Nephron (organoid): ENCODE measurements around the gene SRP14.
A peak's percentile ranks its signal among the peaks of the same experiment; 100 is the strongest.
"Not testable (repeated sequence)": the region's sequence is repeated elsewhere in the genome, so short reads cannot be mapped to it uniquely, and the experiment has no call there.

ENCODE experiments used
- H3K27ac Mint-ChIP-seq, 3 experiments: 2 replicates each; pipeline ENCODE4 v1.8.0; 2020; ENCODE audit warnings: mixed read lengths in 3 of 3, mild to moderate bottlenecking in 2 of 3, moderate library complexity in 1 of 3
- H3K27me3 Mint-ChIP-seq: 2 replicates; pipeline ENCODE4 v1.8.0; 2021; ENCODE audit warnings: low read depth, mild to moderate bottlenecking, moderate library complexity, mixed read lengths
- H3K36me3 Mint-ChIP-seq: 2 replicates; pipeline ENCODE4 v1.8.0; 2020; ENCODE audit warnings: low read depth, mixed read lengths
- H3K4me1 Mint-ChIP-seq: 2 replicates; pipeline ENCODE4 v1.8.0; 2020; ENCODE audit warnings: mixed read lengths
- H3K4me3 Mint-ChIP-seq, 3 experiments: 2 replicates each; pipeline ENCODE4 v1.8.0; 2020; ENCODE audit warnings: mild to moderate bottlenecking in 3 of 3, mixed read lengths in 3 of 3, moderate library complexity in 2 of 3
- H3K9me3 Mint-ChIP-seq: 2 replicates; pipeline ENCODE4 v1.8.0; 2020; ENCODE audit warnings: mixed read lengths
- CTCF ChIP-seq, 3 experiments: fragments of 200-600 bp; sonication (generic); IDR thresholded peaks; one replicate each; pipeline ENCODE4 v1.5.0; 2021; ENCODE audit warnings: antibody characterized with exemption in 3 of 3; ENCODE audit not compliant: unreplicated experiment in 3 of 3

SRP14 gene

GRCh38 chr15:40075298-40076044 lies 36.5 kb upstream of the SRP14 start:
- Mint-ChIP-seq H3K27ac (peak overlapping the region; percentile 49 to 70 (median 61)), H3K4me3 (peak overlapping the region in 1 of 3 experiments; percentile 31), H3K9me3 (no peaks in the 10 kb centered on the region), H3K36me3 (no peaks in the 10 kb centered on the region), H3K27me3 (peaks cover 5% of the 10 kb centered on the region), H3K4me1 (peaks cover 43% of the 10 kb centered on the region)
- no peak for TF ChIP-seq CTCF (IDR thresholded peaks at IDR 0.05; ENCODE audit: unreplicated experiment in 3 of 3)

GRCh38 chr15:40074656-40075055 lies 35.7 kb upstream of the SRP14 start:
- H3K27me3 Mint-ChIP-seq, H3K36me3 Mint-ChIP-seq, H3K9me3 Mint-ChIP-seq, H3K4me3 Mint-ChIP-seq: not testable (repeated sequence)
- Mint-ChIP-seq H3K4me1 (peaks cover 44% of the 10 kb centered on the region), H3K27ac (peak overlapping the region in 2 of 3 experiments; percentile 8 to 93)

GRCh38 chr15:40073716-40074490 lies 34.9 kb upstream of the SRP14 start:
- not testable (repeated sequence) for H3K9me3 Mint-ChIP-seq, H3K36me3 Mint-ChIP-seq, H3K4me3 Mint-ChIP-seq, H3K27me3 Mint-ChIP-seq
- peaks cover 45% of the 10 kb centered on the region for H3K4me1 Mint-ChIP-seq
- H3K27ac Mint-ChIP-seq = peak overlapping the region; percentile 8 to 93 (median 43)

GRCh38 chr15:40072216-40072990 lies 33.4 kb upstream of the SRP14 start:
- Mint-ChIP-seq H3K36me3 (no peaks in the 10 kb centered on the region), H3K4me3 (no peak overlapping the region), H3K4me1 (peaks cover 47% of the 10 kb centered on the region), H3K9me3 (no peaks in the 10 kb centered on the region), H3K27me3 (peaks cover 5% of the 10 kb centered on the region), H3K27ac (peak overlapping the region; percentile 40 to 70 (median 63))
- TF ChIP-seq CTCF (IDR thresholded peaks at IDR 0.05; ENCODE audit: unreplicated experiment in 3 of 3) = no peak

GRCh38 chr15:40070608-40071218 lies 31.7 kb upstream of the SRP14 start:
- peak overlapping the region; percentile 24 to 97 (median 81) for H3K27ac Mint-ChIP-seq
- H3K4me3 Mint-ChIP-seq = no peak overlapping the region
- no peaks in the 10 kb centered on the region for H3K36me3 Mint-ChIP-seq
- TF ChIP-seq CTCF (IDR thresholded peaks at IDR 0.05; ENCODE audit: unreplicated experiment in 3 of 3) = no peak
- peaks cover 5% of the 10 kb centered on the region for H3K27me3 Mint-ChIP-seq
- no peaks in the 10 kb centered on the region for H3K9me3 Mint-ChIP-seq
- H3K4me1 Mint-ChIP-seq = peaks cover 51% of the 10 kb centered on the region

GRCh38 chr15:40070166-40070557 lies 31.2 kb upstream of the SRP14 start:
- Mint-ChIP-seq H3K27me3 (peaks cover 5% of the 10 kb centered on the region), H3K27ac (peak overlapping the region; percentile 93 to 97 (median 96)), H3K9me3 (no peaks in the 10 kb centered on the region), H3K36me3 (no peaks in the 10 kb centered on the region), H3K4me1 (peaks cover 51% of the 10 kb centered on the region), H3K4me3 (no peak overlapping the region)
- TF ChIP-seq CTCF (IDR thresholded peaks at IDR 0.05; ENCODE audit: unreplicated experiment in 3 of 3) = no peak
